ENCODE results near the gene USP40.

- TF ChIP-seq EZH2 (IDR thresholded peaks at IDR 0.05; ENCODE audit: low read length, missing control alignments) (no peak), CTCF (conservative IDR thresholded peaks at IDR 0.05 in 1 of 2, IDR thresholded peaks at IDR 0.05 in 1 of 2; ENCODE audit: low read depth in 1 of 2, low read length in 2 of 2) (no peak)
Measured at GRCh38 chr2:233528182-233528581, 38.4 kb downstream of the USP40 start.
